ENCODE measurements around the gene SPATA24.
"Not testable (repeated sequence)": the region's sequence is repeated elsewhere in the genome, so short reads cannot be mapped to it uniquely, and the experiment has no call there.

The SPATA24 gene, protein sequence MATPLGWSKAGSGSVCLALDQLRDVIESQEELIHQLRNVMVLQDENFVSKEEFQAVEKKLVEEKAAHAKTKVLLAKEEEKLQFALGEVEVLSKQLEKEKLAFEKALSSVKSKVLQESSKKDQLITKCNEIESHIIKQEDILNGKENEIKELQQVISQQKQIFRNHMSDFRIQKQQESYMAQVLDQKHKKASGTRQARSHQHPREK

DNA sequence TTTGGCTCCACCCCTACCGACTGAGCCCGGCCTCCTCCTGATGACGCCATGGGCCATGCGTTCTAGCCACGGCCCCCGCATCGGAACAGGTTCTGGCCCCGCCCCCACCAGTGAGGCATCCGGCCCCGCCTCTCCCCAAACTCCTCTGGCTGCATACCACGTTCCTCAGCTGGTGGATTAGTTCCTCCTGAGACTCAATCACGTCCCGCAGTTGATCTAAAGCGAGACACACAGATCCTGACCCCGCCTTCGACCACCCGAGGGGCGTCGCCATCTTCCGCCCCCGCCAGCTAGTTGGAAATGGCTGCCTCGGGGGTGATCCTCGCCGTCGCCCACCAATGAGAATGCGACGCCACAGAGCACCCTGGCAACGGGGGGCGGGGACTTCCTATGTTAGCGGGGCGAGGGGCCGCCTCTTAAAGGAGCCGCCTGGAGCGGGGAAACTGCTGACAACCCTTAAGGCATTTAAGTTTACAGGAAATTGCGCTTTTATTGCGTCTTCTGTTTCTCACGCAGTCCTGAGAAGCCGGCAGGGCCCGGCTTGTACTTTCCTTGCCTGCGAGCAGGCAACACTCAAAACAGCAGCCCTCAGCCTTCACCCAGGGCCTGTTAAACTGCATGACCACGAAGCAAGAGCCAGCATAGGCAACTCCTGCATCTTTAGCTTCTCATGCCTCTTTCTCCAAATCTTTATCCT lies at the start of gene SPATA24:
Gene SPATA24 (minus strand): TSS at position 303 of the 697 bp plus-strand sequence. CDS start 29 bp downstream, at position 274.
- peak; percentile 99 for DNase-seq

DNA sequence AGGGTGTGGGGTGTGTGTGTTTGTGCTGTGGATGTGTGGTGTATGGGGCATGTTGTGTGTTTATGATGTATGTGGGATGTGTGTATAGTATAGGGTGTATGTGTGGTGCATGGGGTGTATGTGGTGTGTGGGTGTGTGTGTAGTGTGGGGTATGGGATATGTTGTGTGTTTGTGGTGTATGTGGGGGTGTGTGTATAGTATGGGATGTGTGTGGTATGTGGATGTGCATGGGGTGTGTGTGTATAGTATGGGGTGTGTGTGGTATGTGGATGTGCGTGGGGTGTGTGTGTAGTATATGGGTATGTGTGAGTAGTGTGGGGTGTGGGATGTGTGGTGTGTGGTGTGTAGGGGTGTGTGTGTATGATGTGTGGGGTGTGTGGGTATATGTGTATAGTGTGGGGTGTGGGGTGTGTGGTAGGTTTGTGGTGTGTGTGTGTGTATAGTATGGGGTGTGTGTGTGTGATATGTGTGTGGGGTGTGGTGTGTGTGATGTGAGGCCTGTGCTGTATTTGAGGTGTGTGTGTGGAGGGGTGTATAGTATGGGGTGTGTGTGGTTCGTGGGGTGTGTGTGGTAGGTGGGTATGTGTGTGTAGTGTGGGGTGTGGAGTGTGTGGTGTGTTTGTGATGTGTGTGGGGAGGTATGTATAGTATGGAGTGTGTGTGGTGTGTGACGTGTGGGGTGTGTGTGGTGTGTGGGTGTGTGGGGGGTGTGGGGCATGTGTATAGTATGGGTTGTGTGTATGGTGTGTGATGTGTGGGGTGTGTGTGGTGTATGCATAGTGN lies 48.2 kb upstream of the SPATA24 start:
- DNase-seq: no peak

DNA sequence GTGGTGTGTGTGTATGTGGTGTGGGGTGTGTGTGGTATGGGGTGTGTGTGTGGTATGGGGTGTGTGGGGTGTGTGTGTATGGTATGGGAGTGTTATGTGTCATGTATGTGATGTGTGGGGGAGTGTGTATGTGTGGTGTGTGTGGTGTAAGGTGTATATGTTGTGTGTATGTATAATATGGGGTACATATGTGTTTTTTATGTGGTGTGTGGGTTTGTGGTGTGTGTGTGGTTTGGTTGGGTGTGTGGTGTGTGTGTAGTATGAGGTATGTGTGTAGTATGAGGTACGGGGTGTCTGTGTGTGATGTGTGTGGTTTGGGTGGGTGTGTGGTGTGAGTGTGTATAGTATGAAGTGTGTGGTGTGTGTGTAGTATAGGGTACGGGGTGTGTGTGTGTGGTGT lies 47.3 kb upstream of the SPATA24 start:
- no peak for DNase-seq

DNA sequence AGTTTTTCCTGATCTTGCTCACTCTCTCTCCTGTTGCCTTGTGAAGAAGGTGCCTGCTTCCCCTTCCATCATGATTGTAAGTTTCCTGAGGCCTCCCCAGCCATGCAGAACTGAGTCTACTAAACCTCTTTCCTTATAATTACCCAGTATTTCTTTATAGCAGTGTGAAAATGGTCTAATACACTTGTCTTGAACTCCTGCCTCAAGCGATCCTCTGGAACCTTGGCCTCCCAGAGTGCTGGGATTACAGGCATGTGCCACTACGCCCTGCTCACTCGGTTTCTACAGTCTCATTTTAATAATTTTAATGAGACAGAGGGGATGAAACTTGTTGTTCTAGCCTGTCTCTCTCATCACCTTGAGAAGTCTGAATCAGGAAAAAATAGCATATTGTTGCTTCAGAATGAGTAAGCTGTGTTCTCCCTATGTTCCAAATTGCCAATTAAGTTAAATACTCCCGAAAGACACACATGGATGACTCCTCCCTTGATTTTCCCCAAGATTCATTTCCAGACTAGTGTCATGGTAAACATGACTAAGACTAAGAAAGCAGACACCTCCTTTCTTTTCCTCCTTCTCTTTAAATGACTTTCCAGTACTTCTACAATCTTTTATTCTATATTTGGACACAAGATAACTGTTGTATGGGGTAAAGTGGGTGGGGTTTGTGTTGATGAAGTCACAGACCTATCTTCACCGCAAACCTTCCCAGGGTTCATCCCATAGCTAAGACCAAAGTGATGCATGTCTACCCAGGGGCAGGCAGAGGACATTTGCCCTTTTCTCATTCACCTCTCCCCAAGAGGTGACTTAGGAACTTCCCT lies 43.3 kb upstream of the SPATA24 start:
- no peak for DNase-seq

DNA sequence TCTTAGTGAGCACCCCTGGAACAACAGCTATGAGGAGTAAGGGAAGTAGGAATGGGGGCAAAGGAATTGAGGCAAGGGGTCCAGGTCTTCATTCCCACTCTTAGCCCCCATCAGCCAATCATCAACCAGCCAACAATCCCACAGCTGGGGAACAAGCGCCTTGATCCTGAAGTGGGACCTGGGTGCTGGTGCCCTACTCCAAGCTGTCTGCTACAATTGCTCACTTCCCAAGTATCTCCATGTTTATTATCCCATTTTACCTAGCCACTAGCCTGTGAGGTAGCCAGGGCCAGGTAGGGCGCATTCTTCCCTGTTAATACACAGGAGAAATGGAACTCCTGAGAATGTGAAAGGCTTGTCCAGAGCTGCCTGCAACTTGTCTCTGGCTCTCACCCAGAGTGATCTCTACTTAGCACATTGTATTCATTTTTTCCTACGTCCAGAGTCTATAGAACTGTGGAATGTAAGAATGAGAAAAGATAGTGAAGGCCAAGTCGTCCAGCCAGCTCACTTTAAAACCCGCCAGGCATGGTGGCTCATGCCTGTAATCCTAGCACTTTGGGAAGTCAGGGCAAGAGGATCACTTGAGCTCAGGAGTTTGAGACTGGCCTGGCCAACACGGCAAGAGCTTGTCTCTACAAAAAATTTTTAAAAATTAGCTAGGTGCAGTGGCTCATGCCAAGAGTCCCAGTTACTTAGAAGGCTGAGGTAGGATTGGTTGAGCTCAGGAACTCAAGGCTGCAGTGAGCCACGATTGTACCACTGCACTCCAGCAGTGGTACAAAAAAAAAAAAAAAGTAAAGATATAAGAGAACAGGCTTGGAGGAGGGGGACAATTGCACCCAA lies 41.7 kb upstream of the SPATA24 start:
- DNase-seq: peak; percentile 67

DNA sequence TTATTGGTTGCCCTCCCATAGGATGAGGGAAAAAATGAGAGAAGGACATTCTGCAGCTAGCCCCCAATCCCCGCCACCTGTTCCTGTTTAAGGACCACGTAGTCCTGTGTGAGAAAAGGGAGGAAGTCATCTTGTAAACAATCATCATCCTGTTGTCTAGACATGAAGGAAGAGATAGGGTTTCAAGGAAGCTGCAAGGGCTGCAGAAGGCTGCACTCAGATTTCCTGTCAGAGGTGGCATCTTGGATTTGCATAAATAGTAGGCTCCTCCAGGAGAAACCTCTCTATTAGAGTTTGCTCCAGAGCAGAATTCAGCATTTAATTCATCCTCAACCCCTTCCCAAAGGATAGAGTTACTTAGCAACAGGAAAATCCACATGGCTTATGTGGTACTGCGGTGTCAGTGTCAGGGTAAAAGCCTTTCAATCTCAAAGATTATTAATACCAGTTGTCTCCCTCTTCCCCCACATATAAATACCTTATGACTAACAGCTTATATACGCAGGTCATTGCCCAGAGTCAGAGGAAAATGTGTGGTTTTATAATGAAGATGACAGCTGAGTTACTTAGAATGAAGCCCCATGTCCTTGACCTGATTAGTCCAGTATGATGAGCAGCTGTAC lies 40.1 kb upstream of the SPATA24 start:
- no peak for DNase-seq

DNA sequence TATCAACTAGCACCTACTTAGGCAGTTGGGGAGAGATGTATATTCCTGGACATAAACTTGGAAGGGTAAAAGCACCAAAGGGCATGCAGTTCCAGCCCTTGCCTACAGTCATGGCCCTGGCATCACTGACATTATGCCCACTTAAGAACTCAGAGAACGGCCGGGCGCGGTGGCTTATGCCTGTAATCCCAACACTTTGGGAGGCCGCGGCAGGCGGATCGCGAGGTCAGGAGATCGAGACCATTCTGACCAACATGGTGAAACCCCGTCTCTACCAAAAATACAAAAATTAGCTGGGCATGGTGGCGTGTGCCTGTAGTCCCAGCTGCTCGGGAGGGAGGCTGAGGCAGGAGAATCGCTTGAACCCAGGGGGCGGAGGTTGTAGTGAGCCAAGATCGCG lies 36.5 kb upstream of the SPATA24 start:
- not testable (repeated sequence) for DNase-seq

DNA sequence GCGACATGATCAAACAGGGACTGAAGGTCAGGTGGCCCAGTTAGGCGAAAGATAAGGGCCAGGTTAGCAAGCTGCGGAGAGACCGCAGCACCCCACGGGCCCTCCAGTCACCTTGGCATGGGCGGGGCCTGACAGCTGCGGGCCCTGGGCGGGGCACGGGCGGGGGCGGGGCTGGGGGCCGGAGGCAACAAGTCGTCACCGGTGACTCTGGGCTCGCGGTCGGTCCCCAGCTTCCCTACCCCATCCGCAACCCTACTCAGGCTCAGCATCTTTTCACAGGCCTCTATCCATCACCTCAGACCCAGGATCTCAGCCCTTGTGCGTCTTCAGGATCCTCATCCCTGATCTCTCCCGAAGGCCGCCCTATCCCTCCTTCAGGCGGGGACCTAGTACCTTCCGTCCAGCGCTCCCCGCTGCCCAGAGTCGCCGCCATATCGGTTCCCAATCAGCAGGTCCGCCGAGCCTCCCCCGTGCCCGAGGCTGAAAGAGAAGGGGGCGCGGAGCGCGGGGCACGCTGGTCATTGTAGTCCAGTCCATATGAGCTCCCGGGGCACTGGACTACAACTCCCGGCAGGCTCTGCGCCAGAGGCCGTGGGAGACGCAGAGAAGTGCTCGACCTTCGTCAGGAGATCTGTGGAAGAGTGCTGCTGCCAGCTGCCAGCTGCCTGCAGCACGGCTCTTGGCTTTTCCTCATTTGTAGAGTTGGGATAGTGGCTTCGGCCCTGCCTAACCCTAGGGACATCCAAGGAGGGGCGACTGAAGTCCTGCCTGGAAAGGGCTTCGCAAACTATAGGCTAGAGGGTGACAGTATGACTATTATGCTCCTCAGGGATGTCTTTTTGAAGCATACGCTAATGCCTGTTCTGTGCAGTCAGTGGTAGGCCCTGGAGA lies 35.4 kb upstream of the SPATA24 start, which contains the start of gene DNAJC18:
Gene DNAJC18 (minus strand): TSS at position 513 of the 891 bp plus-strand sequence. CDS start 80 bp downstream, at position 433.
- DNase-seq: peak; percentile 96

DNA sequence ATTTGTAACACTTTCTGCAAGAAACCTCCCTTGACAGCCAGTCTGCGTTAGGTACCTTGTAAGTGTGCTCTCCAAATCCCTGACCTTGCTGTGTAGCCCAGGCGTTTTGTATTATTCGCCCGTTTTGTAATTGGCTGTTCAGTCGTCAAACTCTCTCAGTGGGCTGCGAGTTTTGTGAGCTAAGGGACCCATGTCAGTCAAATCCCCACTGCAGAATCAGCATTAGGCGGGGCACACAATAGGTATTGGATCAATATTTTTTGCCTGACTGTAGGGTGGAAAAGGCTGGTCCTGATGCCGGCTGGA lies 34.8 kb upstream of the SPATA24 start:
- no peak for DNase-seq

DNA sequence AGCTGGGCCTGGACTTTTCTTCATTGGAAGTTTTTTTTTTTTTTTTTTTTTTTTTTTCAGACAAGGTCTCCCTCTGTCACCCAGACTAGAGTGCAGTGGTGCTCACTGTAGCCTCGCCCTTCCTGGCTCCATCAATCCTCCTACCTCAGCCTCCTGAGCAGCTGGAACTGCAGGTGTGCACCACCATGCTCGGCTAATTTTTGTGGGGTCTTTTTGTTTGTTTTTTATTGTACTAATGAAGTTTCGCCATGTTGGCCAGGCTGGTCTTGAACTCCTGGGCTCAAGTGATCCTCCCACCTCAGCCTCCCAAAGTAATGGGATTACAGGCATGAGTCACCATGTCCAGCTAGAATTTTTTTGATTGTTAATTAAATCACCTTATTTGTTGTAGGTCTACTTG lies 31.8 kb upstream of the SPATA24 start:
- no peak for DNase-seq

DNA sequence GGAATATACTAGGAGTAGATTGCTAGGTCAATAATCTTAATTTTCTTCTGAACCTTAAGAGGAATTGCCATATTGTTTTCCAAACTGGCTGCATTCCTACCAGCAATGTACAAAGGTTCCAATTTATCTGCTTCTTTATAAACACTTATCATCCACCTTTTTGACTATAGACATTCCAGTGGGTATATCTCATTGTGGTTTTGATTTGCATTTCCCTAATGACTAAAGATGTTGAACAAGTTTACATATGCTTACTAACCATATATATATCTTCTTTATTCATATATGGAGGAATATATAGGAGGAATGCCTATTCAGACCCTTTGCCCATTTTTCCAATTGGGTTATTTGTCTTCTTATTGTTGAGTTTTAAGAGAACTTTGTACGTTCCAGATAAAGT lies 27.8 kb upstream of the SPATA24 start:
- DNase-seq: no peak

DNA sequence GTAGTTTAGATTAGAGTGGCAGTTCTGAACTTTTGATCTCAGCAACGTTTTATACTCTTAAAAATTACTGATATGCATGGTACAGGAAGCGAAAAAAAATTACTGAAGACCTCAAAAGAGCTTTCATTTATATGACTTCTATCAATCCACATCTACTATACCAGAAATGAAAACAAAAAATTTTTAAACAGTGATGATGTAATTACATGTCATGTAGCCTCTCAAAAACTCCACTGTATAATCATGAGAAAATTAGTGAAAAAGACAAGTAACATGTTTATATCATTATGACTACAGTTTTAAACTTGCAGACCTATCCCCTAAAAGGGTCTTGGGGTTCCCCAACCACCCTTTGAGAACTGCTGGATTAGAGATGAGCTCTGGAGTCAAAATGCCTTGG lies 26.1 kb upstream of the SPATA24 start:
- DNase-seq: no peak

DNA sequence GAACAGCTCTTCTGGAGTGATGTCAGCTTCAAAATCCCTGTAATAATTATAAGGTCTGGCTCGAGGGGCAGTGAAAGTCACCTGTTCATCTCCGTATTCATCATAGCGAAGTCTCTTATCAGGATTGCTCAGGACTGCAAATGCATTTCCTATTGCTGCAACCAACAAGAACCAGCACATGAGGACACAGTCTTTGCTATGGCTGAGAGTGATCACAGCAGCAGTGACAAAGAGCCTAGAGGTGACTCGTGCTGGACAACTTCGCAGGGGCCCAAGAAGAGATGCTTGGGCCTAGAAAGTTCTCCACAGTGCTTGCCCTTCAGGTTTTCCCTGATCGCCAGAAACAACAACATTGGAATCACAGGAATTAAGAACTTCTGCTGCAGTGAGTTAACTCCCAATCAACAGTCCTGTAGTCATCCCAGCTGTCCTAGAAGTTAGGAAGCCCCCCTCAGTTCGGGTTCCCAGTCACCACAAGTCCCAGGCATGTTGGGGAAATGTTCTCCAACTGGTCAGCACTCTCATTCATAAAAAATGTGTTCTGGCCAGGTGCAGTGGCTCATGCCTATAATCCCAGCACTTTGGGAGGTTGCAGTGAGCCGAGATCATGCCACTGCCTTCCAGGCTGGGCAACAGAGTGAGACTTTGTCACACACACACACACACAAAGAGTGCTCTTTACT lies 22.5 kb upstream of the SPATA24 start:
- DNase-seq: no peak

DNA sequence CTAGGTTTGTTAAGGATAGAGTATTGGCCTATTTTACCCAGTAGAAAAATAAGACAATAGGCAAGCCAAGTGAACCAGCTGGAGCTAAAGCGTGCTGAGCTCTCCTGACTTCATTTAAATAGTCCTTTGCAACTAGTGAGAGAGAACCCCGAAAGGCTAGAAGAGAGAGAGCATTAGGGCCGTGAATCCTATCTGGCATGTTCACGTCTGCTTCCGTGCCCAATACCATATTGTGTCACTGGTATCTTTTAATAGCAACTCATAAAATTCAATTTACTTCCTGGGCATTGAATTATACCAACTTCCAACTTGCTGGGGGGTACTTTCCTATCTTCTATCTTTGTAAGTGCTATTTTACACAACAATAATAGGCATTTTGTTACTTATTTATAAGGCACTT lies 21.6 kb upstream of the SPATA24 start:
- DNase-seq: no peak

DNA sequence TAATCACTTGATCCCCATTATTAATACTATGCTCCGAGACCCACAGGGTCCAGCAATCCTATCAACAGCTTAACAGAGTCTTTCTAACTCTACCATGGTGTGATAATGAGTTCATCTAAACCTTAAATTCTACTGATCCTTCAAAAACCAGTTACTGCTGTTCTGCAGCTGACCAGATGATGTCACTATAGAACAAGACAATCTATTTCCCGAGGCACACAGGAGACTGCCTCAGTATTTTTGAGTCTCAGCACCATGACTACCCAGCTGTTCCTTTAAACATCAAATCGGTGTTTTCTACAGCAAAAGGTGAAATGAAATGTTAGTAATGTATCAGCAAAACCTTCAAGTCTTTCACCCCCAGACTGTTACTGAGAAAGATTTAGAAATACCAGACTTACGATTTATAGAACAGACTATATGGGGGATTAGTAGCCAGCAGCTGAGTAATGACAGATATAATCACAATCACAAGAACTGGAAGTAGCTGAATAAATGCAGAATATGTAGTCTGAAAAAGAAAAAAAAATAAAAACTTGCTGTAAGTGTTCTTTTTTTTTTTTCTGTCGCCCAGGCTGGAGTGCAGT lies 18.5 kb upstream of the SPATA24 start:
- peak; percentile 56 for DNase-seq

DNA sequence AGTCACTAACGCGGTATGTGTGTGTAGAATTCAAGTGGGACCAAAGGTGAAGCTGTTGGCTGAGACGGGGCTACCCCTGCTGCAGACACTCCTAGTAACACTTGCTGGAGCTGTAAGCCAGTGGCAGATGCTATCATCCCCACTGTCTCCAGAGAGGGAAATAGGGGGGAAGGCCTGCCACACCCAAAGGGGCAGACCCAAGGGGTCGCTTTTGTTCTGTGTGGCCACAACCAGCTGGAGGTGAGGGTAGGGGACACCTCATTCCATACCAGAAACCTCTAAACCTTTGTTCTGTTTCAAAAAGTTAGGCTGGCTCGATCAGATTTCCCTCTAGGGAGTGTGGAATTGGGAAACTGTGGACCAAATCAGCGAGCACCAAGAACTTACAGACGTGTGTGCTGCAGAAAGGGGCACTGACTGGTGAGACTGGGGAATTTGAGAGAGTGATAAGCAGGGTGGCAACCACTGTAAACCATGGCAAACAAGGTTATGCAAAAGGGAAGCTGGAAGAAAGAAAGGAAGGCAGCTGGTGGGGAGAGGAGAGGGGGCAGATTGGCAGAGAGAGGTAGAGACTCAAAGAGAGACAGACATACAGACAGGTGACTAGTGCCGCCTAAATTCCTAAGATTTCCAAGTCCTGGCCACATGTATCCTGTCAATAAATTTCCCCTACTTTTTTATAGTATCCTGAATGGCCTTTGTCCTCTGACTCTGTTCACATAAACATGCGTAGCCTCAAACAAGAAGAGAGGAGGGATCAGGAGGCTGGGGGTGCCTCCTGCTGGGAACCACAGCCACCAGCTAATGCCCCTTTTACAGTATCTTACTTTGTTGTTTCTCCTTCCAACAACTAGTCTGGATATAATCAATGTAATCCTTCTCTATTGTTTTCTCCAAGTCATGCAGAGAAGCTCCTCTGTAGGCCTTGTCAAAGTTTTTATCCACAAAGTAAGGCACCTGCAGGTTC lies 15.6 kb upstream of the SPATA24 start:
- no peak for DNase-seq

DNA sequence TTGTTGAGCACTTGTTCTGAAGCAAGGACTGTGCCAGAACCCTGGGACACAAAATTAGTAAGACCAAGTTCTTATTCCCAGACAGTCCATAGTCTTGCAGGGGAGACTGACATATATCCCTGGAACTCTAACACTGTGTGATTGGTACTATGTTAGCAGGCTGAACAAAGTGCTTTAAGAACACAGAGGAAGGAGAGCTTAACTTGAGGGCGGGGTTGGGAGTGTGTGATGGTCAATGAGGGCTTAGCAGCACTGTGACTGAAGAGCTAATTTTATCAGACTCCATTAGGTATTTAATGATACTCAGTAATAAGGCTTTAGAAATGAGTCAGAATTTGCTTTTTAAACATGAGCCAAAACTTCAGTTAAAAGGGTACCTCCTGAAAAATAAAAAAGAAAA lies 14.9 kb upstream of the SPATA24 start:
- no peak for DNase-seq

DNA sequence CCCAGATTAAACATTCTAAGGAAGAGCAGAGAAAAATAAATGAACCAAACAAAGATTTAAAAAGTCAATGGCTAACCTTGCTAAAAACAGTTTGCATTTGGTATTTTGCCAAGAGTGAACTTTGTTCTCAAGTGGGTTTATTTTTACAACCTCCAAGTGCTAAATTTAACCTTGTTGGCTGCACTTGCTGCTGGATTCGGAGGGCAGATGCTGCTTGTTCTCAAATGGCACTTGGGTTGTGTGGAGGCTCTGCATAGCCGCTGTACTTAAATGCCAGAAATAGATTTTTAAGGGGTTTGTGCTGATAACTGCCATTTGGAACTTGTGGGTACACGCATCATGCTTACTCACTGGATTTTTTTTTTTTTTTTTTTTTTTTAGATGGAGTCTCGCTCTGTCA lies 13.3 kb upstream of the SPATA24 start:
- peak; percentile 51 for DNase-seq
